ENCODE data around the gene TTC34.

TTC34 gene

GRCh38 chr1:2644171-2644570 lies 157.3 kb downstream of the TTC34 start:
- Mint-ChIP-seq H3K9me3 (ENCODE audit: low read depth) (peaks cover 10% of the 10 kb centered on the region), H3K4me1 (ENCODE audit: low read depth) (peaks cover 7% of the 10 kb centered on the region), H3K4me3 (no peak overlapping the region), H3K27ac (no peak overlapping the region), H3K27me3 (no peaks in the 10 kb centered on the region), H3K36me3 (peaks cover 8% of the 10 kb centered on the region)

- H3K36me3 Mint-ChIP-seq, result peaks cover 8% of the 10 kb centered on the region
- H3K4me1 Mint-ChIP-seq (ENCODE audit: low read depth), result peaks cover 7% of the 10 kb centered on the region
- H3K27me3 Mint-ChIP-seq, result no peaks in the 10 kb centered on the region
- peaks cover 10% of the 10 kb centered on the region for H3K9me3 Mint-ChIP-seq (ENCODE audit: low read depth)
- H3K27ac Mint-ChIP-seq, result peak overlapping the region; percentile 70
- peak overlapping the region; percentile 66 for H3K4me3 Mint-ChIP-seq
Measured at GRCh38 chr1:2643414-2644077, 157.9 kb downstream of the TTC34 start.

GRCh38 chr1:2642560-2643413 lies 158.7 kb downstream of the TTC34 start:
- Mint-ChIP-seq H3K36me3 (peaks cover 6% of the 10 kb centered on the region), H3K4me1 (ENCODE audit: low read depth) (peaks cover 7% of the 10 kb centered on the region), H3K27ac (peak overlapping the region; percentile 93), H3K4me3 (peak overlapping the region; percentile 91), H3K27me3 (no peaks in the 10 kb centered on the region), H3K9me3 (ENCODE audit: low read depth) (peaks cover 7% of the 10 kb centered on the region)

GRCh38 chr1:2642131-2642559 lies 159.3 kb downstream of the TTC34 start:
- Mint-ChIP-seq H3K9me3 (ENCODE audit: low read depth) (peaks cover 4% of the 10 kb centered on the region), H3K27me3 (no peaks in the 10 kb centered on the region), H3K27ac (peak overlapping the region; percentile 93), H3K4me3 (peak overlapping the region; percentile 91), H3K4me1 (ENCODE audit: low read depth) (peaks cover 7% of the 10 kb centered on the region), H3K36me3 (peaks cover 4% of the 10 kb centered on the region)

- H3K27me3 Mint-ChIP-seq, result no peaks in the 10 kb centered on the region
- no peak overlapping the region for H3K27ac Mint-ChIP-seq
- peaks cover 7% of the 10 kb centered on the region for H3K4me1 Mint-ChIP-seq (ENCODE audit: low read depth)
- H3K9me3 Mint-ChIP-seq (ENCODE audit: low read depth), result no peaks in the 10 kb centered on the region
- H3K36me3 Mint-ChIP-seq, result no peaks in the 10 kb centered on the region
- peak overlapping the region; percentile 91 for H3K4me3 Mint-ChIP-seq
Measured at GRCh38 chr1:2641381-2642130, 159.9 kb downstream of the TTC34 start.

- Mint-ChIP-seq H3K9me3 (ENCODE audit: low read depth) (no peaks in the 10 kb centered on the region), H3K27ac (no peak overlapping the region), H3K4me1 (ENCODE audit: low read depth) (peaks cover 7% of the 10 kb centered on the region), H3K36me3 (no peaks in the 10 kb centered on the region), H3K4me3 (no peak overlapping the region), H3K27me3 (no peaks in the 10 kb centered on the region)
Measured at GRCh38 chr1:2640626-2641025, 160.9 kb downstream of the TTC34 start.

- Mint-ChIP-seq H3K27me3 (no peaks in the 10 kb centered on the region), H3K4me1 (ENCODE audit: low read depth) (peaks cover 7% of the 10 kb centered on the region), H3K27ac (no peak overlapping the region), H3K9me3 (ENCODE audit: low read depth) (no peaks in the 10 kb centered on the region), H3K36me3 (no peaks in the 10 kb centered on the region), H3K4me3 (no peak overlapping the region)
Measured at GRCh38 chr1:2639607-2640521, 161.6 kb downstream of the TTC34 start.

GRCh38 chr1:2639203-2639602 lies 162.3 kb downstream of the TTC34 start:
- Mint-ChIP-seq H3K4me1 (ENCODE audit: low read depth) (peaks cover 7% of the 10 kb centered on the region), H3K27ac (no peak overlapping the region), H3K9me3 (ENCODE audit: low read depth) (no peaks in the 10 kb centered on the region), H3K4me3 (no peak overlapping the region), H3K27me3 (no peaks in the 10 kb centered on the region), H3K36me3 (no peaks in the 10 kb centered on the region)

- no peaks in the 10 kb centered on the region for H3K36me3 Mint-ChIP-seq
- no peaks in the 10 kb centered on the region for H3K27me3 Mint-ChIP-seq
- no peaks in the 10 kb centered on the region for H3K9me3 Mint-ChIP-seq (ENCODE audit: low read depth)
- H3K4me3 Mint-ChIP-seq, result no peak overlapping the region
- peaks cover 4% of the 10 kb centered on the region for H3K4me1 Mint-ChIP-seq (ENCODE audit: low read depth)
- H3K27ac Mint-ChIP-seq, result peak overlapping the region; percentile 54
Measured at GRCh38 chr1:2638466-2639115, 162.9 kb downstream of the TTC34 start.

- Mint-ChIP-seq H3K27me3 (no peaks in the 10 kb centered on the region), H3K36me3 (no peaks in the 10 kb centered on the region), H3K4me1 (ENCODE audit: low read depth) (peaks cover 2% of the 10 kb centered on the region), H3K4me3 (no peak overlapping the region), H3K27ac (no peak overlapping the region), H3K9me3 (ENCODE audit: low read depth) (no peaks in the 10 kb centered on the region)
Measured at GRCh38 chr1:2637442-2638145, 163.9 kb downstream of the TTC34 start.

- Mint-ChIP-seq H3K9me3 (ENCODE audit: low read depth) (no peaks in the 10 kb centered on the region), H3K27me3 (no peaks in the 10 kb centered on the region), H3K4me1 (ENCODE audit: low read depth) (no peaks in the 10 kb centered on the region), H3K4me3 (no peak overlapping the region), H3K36me3 (no peaks in the 10 kb centered on the region), H3K27ac (no peak overlapping the region)
Measured at GRCh38 chr1:2636733-2637132, 164.8 kb downstream of the TTC34 start.

- Mint-ChIP-seq H3K27me3 (peaks cover 4% of the 10 kb centered on the region), H3K4me3 (no peak overlapping the region), H3K4me1 (ENCODE audit: low read depth) (peaks cover 4% of the 10 kb centered on the region), H3K27ac (no peak overlapping the region), H3K36me3 (no peaks in the 10 kb centered on the region), H3K9me3 (ENCODE audit: low read depth) (no peaks in the 10 kb centered on the region)
Measured at GRCh38 chr1:2635361-2636010, 166.0 kb downstream of the TTC34 start.

- Mint-ChIP-seq H3K9me3 (ENCODE audit: low read depth) (no peaks in the 10 kb centered on the region), H3K27ac (no peak overlapping the region), H3K36me3 (no peaks in the 10 kb centered on the region), H3K4me3 (no peak overlapping the region), H3K27me3 (peaks cover 11% of the 10 kb centered on the region), H3K4me1 (ENCODE audit: low read depth) (peaks cover 10% of the 10 kb centered on the region)
Measured at GRCh38 chr1:2633936-2634491, 167.5 kb downstream of the TTC34 start.

Data from activated naive CD8-positive, alpha-beta T cell (primary cell).